Measurements from ENCODE around the gene ADAM12.

DNA sequence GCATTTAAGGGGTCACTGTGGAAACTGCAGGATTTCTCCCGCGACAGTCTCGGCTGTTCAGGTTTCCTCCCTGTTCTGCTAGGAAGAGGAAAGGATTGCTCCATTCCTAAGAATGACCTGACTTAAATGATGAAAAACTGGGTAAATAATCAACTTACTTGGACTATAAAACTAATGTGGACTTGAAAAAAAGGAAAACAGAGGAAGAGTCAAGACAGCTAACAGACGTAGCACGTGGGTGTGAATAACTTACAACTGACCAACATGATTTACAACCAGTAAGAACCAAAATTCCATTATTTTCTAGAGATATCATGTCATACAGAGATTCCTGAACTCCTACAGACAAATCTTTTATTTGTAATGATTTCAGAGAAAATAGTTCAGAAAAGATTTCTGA, 93.8 kb downstream of the ADAM12 start:
- TF ChIP-seq POLR2A (IDR thresholded peaks at IDR 0.05; ENCODE audit: low read depth, low read length), result no peak
- TF ChIP-seq POU2F2 (IDR thresholded peaks at IDR 0.05; ENCODE audit: low read depth, low read length), result no peak
- no peak for TF ChIP-seq POLR2AphosphoS5 (IDR thresholded peaks at IDR 0.05; ENCODE audit: low read depth, low read length)
- TF ChIP-seq PAX5 (IDR thresholded peaks at IDR 0.05; ENCODE audit: insufficient read depth, low read length, severe bottlenecking), result no peak
- TF ChIP-seq TAF1 (IDR thresholded peaks at IDR 0.05; ENCODE audit: low read depth, low read length), result no peak
- TF ChIP-seq SPI1 (IDR thresholded peaks at IDR 0.05; ENCODE audit: low read depth, low read length), result no peak

All from GM12891 (cell line).